HepG2 (cell line): Measurements from ENCODE around the gene RNF6. TPM values are rescaled to one million over a fixed set of nuclear protein-coding genes. Genes with fewer than 3 reads are reported as not detected.

Experiments
- ATAC-seq: fragments of 200-7000 bp; cut with Tn5 transposase; 3 replicates; pipeline ENCODE4 v1.9.1; 2020; ENCODE audit warnings: mild to moderate bottlenecking, moderate library complexity
- BruUV-seq: library from RNA; stranded (reverse); fragments of 400-500 nt; replicated peaks from 2 replicates; lab custom pipeline; 2021; lab: Mats Ljungman, UMichigan
- CTCF ChIA-PET: fragments of 300-600 bp; formaldehyde crosslinking; extraction: SDS; loops from one replicate; lab custom pipeline; 2021; ENCODE audit warnings: low total read pairs, inconsistent platforms, low intra/inter-chr PET ratio; lab: Yijun Ruan, JAX
- POLR2A ChIA-PET: fragments of 350-600 bp; sonication (Branson Sonifier 250); formaldehyde crosslinking; loops from one replicate; lab custom pipeline; 2020; ENCODE audit warnings: antibody characterized with exemption, inconsistent platforms; lab: Yijun Ruan, JAX
- DNase-seq: peaks from one replicate; pipeline ENCODE4 v3.0.0-alpha.2; 2015; ENCODE audit warnings: low spot score
- FAIRE-seq: peaks from 3 replicates; lab custom pipeline; 2011; peaks lifted over from hg19 to GRCh38; lab: Jason Lieb, UNC
- H2AFZ ChIP-seq: one replicate; pipeline ENCODE4 v1.6.1; 2011; ENCODE audit warnings: low read length, inconsistent platforms
- H3K27ac ChIP-seq: fragments of 300-600 bp; 3 replicates; pipeline ENCODE4 v1.8.0; 2011; ENCODE audit warnings: mixed run types, mild to moderate bottlenecking, mixed read lengths, low read length, inconsistent platforms; ENCODE audit not compliant: insufficient read depth; ENCODE audit errors: extremely low read length
- H3K27me3 ChIP-seq, 2 experiments: fragments of 200-600 bp in 1 of 2; 2 replicates in 1 of 2; 3 replicates in 1 of 2; pipeline versions ENCODE4 v1.6.0 to v1.8.0; 2011; ENCODE audit warnings: low read length in 2 of 2, mild to moderate bottlenecking in 2 of 2, moderate library complexity in 2 of 2, inconsistent platforms in 1 of 2; ENCODE audit not compliant: insufficient read depth in 2 of 2, control insufficient read depth in 1 of 2
- H3K36me3 ChIP-seq, 2 experiments: fragments of 200-600 bp in 1 of 2; replicated peaks in 1 of 2; 2 replicates in 1 of 2; 3 replicates in 1 of 2; pipeline versions ENCODE4 v1.5.1 to v1.8.0; 2011; ENCODE audit warnings: low read length in 2 of 2, inconsistent platforms in 1 of 2; ENCODE audit not compliant: insufficient read depth in 2 of 2, control insufficient read depth in 1 of 2
- H3K4me1 ChIP-seq: 2 replicates; pipeline ENCODE4 v1.5.1; 2012; ENCODE audit warnings: low read length, inconsistent platforms; ENCODE audit not compliant: insufficient read depth
- H3K4me2 ChIP-seq: 2 replicates; pipeline ENCODE4 v1.6.0; 2011; ENCODE audit warnings: low read depth, low read length, inconsistent platforms
- H3K4me3 ChIP-seq, 3 experiments: fragments of 200-600 bp in 1 of 3; sonication (generic), shearing (Covaris generic) in 1 of 3; replicated peaks in 1 of 3; 2 replicates each; pipeline ENCODE4 v1.5.1; 2011 to 2016; ENCODE audit warnings: low read length in 3 of 3, inconsistent platforms in 2 of 3, low read depth in 2 of 3, mild to moderate bottlenecking in 2 of 3, control low read depth in 1 of 3, mixed read lengths in 1 of 3; ENCODE audit not compliant: insufficient read depth in 1 of 3
- H3K79me2 ChIP-seq: one replicate; pipeline ENCODE4 v1.6.1; 2011; ENCODE audit warnings: low read length, inconsistent platforms; ENCODE audit not compliant: insufficient read depth
- H3K9ac ChIP-seq: 2 replicates; pipeline ENCODE4 v1.6.0; 2011; ENCODE audit warnings: mild to moderate bottlenecking, low read depth, low read length, inconsistent platforms; ENCODE audit not compliant: insufficient read depth
- H3K9me3 ChIP-seq: 2 replicates; pipeline ENCODE4 v1.5.1; 2012; ENCODE audit warnings: mild to moderate bottlenecking, low read length
- H4K20me1 ChIP-seq: 2 replicates; pipeline ENCODE4 v1.6.0; 2011; ENCODE audit warnings: inconsistent platforms, mild to moderate bottlenecking, low read length, moderate library complexity; ENCODE audit not compliant: insufficient read depth
- FOXK2 ChIP-seq: fragments of 450-650 bp; IDR thresholded peaks from 2 replicates; pipeline ENCODE4 v1.6.1; 2016
- HOXD1 ChIP-seq: sonication (generic); formaldehyde crosslinking; IDR thresholded peaks from 2 replicates; pipeline ENCODE4 v1.5.0; 2020; ENCODE audit warnings: missing genetic modification reagents
- KDM5A ChIP-seq: fragments of 200-600 bp; sonication (generic); IDR thresholded peaks from 2 replicates; pipeline ENCODE4 v1.7.0; 2018; ENCODE audit warnings: antibody characterized with exemption, mild to moderate bottlenecking, low read length, borderline replicate concordance
- SUZ12 ChIP-seq: fragments of 150-350 bp; IDR thresholded peaks from 2 replicates; pipeline ENCODE4 v1.6.1; 2014; ENCODE audit warnings: low read depth, low read length
- ZBTB42 ChIP-seq: sonication (generic); formaldehyde crosslinking; IDR thresholded peaks from 2 replicates; pipeline ENCODE4 v1.5.0; 2020; ENCODE audit warnings: mild to moderate bottlenecking, missing genetic modification reagents
- ZNF18 ChIP-seq: sonication (generic); formaldehyde crosslinking; IDR thresholded peaks from 2 replicates; pipeline ENCODE4 v1.8.0; 2022; ENCODE audit warnings: mild to moderate bottlenecking, missing genetic modification reagents; ENCODE audit not compliant: insufficient replicate concordance
- ZNF205 ChIP-seq: IDR thresholded peaks from 2 replicates; pipeline ENCODE4 v1.6.1; 2018; ENCODE audit warnings: missing biosample characterization, missing genetic modification reagents
- ZNF3 ChIP-seq: IDR thresholded peaks from 2 replicates; pipeline ENCODE4 v1.7.0; 2017; ENCODE audit warnings: inconsistent platforms
- ZNF430 ChIP-seq: sonication (generic); formaldehyde crosslinking; IDR thresholded peaks from 2 replicates; pipeline ENCODE4 v1.9.0; 2021; ENCODE audit warnings: mild to moderate bottlenecking, missing genetic modification reagents
- ZNF563 ChIP-seq: sonication (generic); formaldehyde crosslinking; IDR thresholded peaks from 2 replicates; pipeline ENCODE4 v1.8.0; 2022; ENCODE audit warnings: mild to moderate bottlenecking, moderate library complexity, missing genetic modification reagents
- ZNF572 ChIP-seq: sonication (generic); formaldehyde crosslinking; IDR thresholded peaks from 2 replicates; pipeline ENCODE4 v1.5.1; 2020; ENCODE audit warnings: mild to moderate bottlenecking, missing genetic modification reagents
- WGBS: methylation state at CpG from one replicate; pipeline ENCODE4 v1.1.6; 2017; ENCODE audit warnings: low lambda C conversion rate; 5-methylcytosine and 5-hydroxymethylcytosine counted together
- in situ Hi-C: cut with HindIII; loops from 2 replicates; pipeline ENCODE4 v1.10.0; 2017; ENCODE audit warnings: low pct_unique_long_range_greater_than_20kb; ENCODE audit not compliant: extremely low pct_ligation_motif_present
- intact Hi-C: fragments of 100-400 bp; cut with micrococcal nuclease; formaldehyde crosslinking; loops from one replicate; pipeline ENCODE4 v1.10.0; 2022; ENCODE audit not compliant: unreplicated experiment
- polyA plus RNA-seq, 8 experiments: library from polyadenylated mRNA; depleted of rRNA in 3 of 8; stranded (reverse) in 7 of 8; unstranded in 1 of 8; fragments of >200 nt; fragmentation: Illumina TruSeq in 4 of 8; extraction: Trizol in 4 of 8; gene quantifications; 2 replicates each; pipeline versions ENCODE4 v1.2.1 to v1.2.3, GENCODE V29; 2011 to 2016; ENCODE audit warnings: low read depth in 4 of 8, missing spikeins in 1 of 8, mixed read lengths in 1 of 8; ENCODE audit not compliant: insufficient read depth in 1 of 8
- total RNA-seq, 5 experiments: library from RNA; depleted of rRNA; stranded (reverse); fragments of >200 nt; fragmentation: Illumina TruSeq; extraction: Trizol; gene quantifications; 2 replicates each; pipeline ENCODE4 v1.2.3, GENCODE V29; 2016; ENCODE audit warnings: low read depth in 1 of 5
- TF ChIP-seq, protein P1 (sequence below): sonication (generic); formaldehyde crosslinking; IDR thresholded peaks from 2 replicates; pipeline ENCODE4 v1.4.0; 2020; ENCODE audit warnings: missing genetic modification reagents
- TF ChIP-seq, protein P2 (sequence below): sonication (generic); formaldehyde crosslinking; IDR thresholded peaks from 2 replicates; pipeline ENCODE4 v1.9.0; 2021; ENCODE audit warnings: missing genetic modification reagents, borderline replicate concordance

Gene RNF6
- total and polyA plus RNA-seq, 2 of the 13 experiments (the other 11 are each of a cell fraction or from before 2014, with no cell fraction given) = 14.6 to 36.8 TPM

DNA sequence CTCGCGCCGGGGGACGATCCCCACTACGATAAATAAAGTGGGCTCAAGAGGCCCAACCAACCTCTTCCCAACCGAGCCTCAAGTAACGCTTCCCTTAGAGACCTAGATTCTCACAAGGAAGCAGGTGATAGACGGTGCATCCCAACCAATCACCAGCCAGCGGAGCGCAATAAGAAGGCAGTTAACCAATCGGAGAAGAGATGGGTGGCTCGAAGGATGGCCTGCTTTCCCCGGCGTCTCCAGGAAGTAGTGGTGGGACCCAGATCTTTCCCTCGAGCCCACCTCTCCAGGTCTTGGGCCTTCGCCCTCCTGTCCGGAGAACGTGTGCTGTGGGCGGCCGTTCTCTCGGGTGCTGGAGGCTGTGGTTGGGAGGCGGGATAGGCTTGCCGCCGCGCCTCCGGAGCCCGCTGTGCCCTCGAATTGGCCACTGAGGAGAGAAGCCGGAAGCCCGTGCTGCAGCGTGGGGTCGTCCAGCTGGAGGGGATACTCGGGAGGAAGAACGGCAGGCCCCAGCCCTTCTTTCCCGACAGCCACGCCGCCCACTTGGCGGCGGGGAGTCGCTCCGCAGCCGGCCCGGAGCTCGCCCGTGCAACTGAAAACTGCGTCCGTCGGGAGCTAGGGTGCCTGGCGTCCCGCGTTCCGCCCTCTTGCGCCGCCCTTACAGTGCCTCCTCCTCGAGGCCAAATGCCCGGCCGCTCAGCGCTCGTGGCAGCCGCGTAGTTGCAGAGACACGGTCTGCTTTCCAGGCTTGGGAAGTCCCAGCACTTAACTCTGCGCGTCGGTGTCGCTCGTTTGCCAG is at the start of gene RNF6 (continued):
- TF ChIP-seq, protein P1, sequence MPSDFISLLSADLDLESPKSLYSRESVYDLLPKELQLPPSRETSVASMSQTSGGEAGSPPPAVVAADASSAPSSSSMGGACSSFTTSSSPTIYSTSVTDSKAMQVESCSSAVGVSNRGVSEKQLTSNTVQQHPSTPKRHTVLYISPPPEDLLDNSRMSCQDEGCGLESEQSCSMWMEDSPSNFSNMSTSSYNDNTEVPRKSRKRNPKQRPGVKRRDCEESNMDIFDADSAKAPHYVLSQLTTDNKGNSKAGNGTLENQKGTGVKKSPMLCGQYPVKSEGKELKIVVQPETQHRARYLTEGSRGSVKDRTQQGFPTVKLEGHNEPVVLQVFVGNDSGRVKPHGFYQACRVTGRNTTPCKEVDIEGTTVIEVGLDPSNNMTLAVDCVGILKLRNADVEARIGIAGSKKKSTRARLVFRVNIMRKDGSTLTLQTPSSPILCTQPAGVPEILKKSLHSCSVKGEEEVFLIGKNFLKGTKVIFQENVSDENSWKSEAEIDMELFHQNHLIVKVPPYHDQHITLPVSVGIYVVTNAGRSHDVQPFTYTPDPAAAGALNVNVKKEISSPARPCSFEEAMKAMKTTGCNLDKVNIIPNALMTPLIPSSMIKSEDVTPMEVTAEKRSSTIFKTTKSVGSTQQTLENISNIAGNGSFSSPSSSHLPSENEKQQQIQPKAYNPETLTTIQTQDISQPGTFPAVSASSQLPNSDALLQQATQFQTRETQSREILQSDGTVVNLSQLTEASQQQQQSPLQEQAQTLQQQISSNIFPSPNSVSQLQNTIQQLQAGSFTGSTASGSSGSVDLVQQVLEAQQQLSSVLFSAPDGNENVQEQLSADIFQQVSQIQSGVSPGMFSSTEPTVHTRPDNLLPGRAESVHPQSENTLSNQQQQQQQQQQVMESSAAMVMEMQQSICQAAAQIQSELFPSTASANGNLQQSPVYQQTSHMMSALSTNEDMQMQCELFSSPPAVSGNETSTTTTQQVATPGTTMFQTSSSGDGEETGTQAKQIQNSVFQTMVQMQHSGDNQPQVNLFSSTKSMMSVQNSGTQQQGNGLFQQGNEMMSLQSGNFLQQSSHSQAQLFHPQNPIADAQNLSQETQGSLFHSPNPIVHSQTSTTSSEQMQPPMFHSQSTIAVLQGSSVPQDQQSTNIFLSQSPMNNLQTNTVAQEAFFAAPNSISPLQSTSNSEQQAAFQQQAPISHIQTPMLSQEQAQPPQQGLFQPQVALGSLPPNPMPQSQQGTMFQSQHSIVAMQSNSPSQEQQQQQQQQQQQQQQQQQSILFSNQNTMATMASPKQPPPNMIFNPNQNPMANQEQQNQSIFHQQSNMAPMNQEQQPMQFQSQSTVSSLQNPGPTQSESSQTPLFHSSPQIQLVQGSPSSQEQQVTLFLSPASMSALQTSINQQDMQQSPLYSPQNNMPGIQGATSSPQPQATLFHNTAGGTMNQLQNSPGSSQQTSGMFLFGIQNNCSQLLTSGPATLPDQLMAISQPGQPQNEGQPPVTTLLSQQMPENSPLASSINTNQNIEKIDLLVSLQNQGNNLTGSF (CRISPR knock-in tag) = peak; percentile 78

DNA sequence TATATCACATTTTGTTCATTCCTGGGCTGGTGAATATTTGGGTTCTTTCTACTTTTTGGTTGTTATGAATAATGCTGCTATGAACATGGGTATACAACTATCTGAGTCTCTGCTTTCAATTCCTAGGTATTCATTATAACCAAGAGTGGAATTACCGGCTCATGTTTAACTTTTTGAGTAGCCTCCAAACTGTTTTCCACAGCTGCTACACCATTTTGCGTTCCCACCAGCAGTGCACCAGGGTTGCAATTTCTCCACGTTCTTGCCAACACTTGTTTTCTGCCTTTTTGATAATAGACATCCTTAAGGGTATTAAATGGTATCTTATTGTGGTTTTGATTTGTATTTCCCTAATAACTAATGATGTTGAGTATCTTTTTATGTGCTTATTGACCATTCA is 48.6 kb upstream of the RNF6 start:
- intact Hi-C loops = no loop called here
- ATAC-seq = no peak
- no peak for FAIRE-seq

More for the DNA sequence above, 48.6 kb upstream of the RNF6 start:
- Histone ChIP-seq H3K9me3 (no peaks in the 10 kb centered on the region), H3K36me3 (no peaks in the 10 kb centered on the region), H3K27ac (no peak overlapping the region), H3K27me3 (no peaks in the 10 kb centered on the region), H3K4me3 (no peak overlapping the region), H3K79me2 (peaks cover 79% of the 10 kb centered on the region), H2AFZ (no peak overlapping the region), H3K4me2 (no peak overlapping the region)
- WGBS = 99% methylated on average over 3 of the region's 3 CpGs
- no peak for DNase-seq
- TF ChIP-seq, protein P2, sequence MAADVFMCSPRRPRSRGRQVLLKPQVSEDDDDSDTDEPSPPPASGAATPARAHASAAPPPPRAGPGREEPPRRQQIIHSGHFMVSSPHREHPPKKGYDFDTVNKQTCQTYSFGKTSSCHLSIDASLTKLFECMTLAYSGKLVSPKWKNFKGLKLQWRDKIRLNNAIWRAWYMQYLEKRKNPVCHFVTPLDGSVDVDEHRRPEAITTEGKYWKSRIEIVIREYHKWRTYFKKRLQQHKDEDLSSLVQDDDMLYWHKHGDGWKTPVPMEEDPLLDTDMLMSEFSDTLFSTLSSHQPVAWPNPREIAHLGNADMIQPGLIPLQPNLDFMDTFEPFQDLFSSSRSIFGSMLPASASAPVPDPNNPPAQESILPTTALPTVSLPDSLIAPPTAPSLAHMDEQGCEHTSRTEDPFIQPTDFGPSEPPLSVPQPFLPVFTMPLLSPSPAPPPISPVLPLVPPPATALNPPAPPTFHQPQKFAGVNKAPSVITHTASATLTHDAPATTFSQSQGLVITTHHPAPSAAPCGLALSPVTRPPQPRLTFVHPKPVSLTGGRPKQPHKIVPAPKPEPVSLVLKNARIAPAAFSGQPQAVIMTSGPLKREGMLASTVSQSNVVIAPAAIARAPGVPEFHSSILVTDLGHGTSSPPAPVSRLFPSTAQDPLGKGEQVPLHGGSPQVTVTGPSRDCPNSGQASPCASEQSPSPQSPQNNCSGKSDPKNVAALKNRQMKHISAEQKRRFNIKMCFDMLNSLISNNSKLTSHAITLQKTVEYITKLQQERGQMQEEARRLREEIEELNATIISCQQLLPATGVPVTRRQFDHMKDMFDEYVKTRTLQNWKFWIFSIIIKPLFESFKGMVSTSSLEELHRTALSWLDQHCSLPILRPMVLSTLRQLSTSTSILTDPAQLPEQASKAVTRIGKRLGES (CRISPR knock-in tag) = no peak
- TF ChIP-seq ZNF3 (CRISPR knock-in tag) = no peak
- TF ChIP-seq ZBTB42 (CRISPR knock-in tag) = no peak
- no peak for TF ChIP-seq ZNF572 (CRISPR knock-in tag)
- TF ChIP-seq FOXK2 = no peak
- no peak for TF ChIP-seq KDM5A
- TF ChIP-seq ZNF430 (CRISPR knock-in tag) = no peak
- TF ChIP-seq ZNF563 (CRISPR knock-in tag) = no peak
- TF ChIP-seq HOXD1 = no peak
- no peak for TF ChIP-seq SUZ12
- no peak for TF ChIP-seq ZNF205 (CRISPR knock-in tag)
- TF ChIP-seq ZNF18 (CRISPR knock-in tag) = no peak
- TF ChIP-seq, all 625 proteins: peak for 0
- CTCF ChIA-PET = no interaction called here
- peaks cover 17% of the 10 kb centered on the region; the same call in 1 of the 2 replicates for H3K4me1 ChIP-seq
- in situ Hi-C loops = no loop called here
- no TSS peak for BruUV-seq
- POLR2A ChIA-PET = no interaction called here
- H4K20me1 ChIP-seq = no peaks in the 10 kb centered on the region
- H3K9ac ChIP-seq = no peak overlapping the region
